K562 (cell line): Measurements from ENCODE around the gene CCDC187. TPM values are rescaled to one million over a fixed set of nuclear protein-coding genes. Genes with fewer than 3 reads are reported as not detected.

Source experiments
- ATAC-seq: fragments of 200-7000 bp; cut with Tn5 transposase; 3 replicates; pipeline ENCODE4 v1.9.1; 2020; ENCODE audit warnings: moderate library complexity
- BruUV-seq: library from RNA; stranded (reverse); fragments of 400-500 nt; replicated peaks from 2 replicates; lab custom pipeline; 2021; lab: Mats Ljungman, UMichigan
- CTCF ChIA-PET: fragments of 300-600 bp; formaldehyde crosslinking; extraction: SDS; loops from one replicate; lab custom pipeline; 2021; ENCODE audit warnings: low intra/inter-chr PET ratio; lab: Yijun Ruan, JAX
- POLR2A ChIA-PET: fragments of 300-600, 350-650 bp; sonication (Branson Sonifier 250); formaldehyde crosslinking; extraction: SDS; loops from one replicate; lab custom pipeline; 2021; ENCODE audit warnings: antibody characterized with exemption, inconsistent platforms; lab: Yijun Ruan, JAX
- DNase-seq, 4 experiments: peaks; one replicate each; pipeline versions ENCODE4 v3.0.0 to v3.0.0-alpha.2; 2011 to 2018; ENCODE audit warnings: low spot score in 3 of 4, mixed read lengths in 3 of 4; ENCODE audit errors: extremely low read depth in 1 of 4
- FAIRE-seq: peaks from 2 replicates; lab custom pipeline; 2011; peaks lifted over from hg19 to GRCh38; lab: Jason Lieb, UNC
- H2AFZ ChIP-seq: 2 replicates; pipeline ENCODE4 v1.6.0; 2011; ENCODE audit warnings: low read depth, low read length, control low read depth, inconsistent platforms
- H3K27ac ChIP-seq: fragments of 200-600 bp; 3 replicates; pipeline ENCODE4 v1.8.0; 2011; ENCODE audit warnings: low read depth, mild to moderate bottlenecking, control low read depth, inconsistent platforms, low read length, moderate library complexity, mixed read lengths; ENCODE audit errors: extremely low read depth
- H3K27me3 ChIP-seq, 2 experiments: fragments of 300-600 bp in 1 of 2; 2 replicates in 1 of 2; 3 replicates in 1 of 2; pipeline versions ENCODE4 v1.6.0 to v1.8.0; 2011; ENCODE audit warnings: inconsistent platforms in 2 of 2, low read length in 2 of 2, mild to moderate bottlenecking in 1 of 2, mixed read lengths in 1 of 2, moderate library complexity in 1 of 2; ENCODE audit not compliant: control insufficient read depth in 2 of 2, insufficient read depth in 2 of 2
- H3K36me3 ChIP-seq: fragments of 300-600 bp; 3 replicates; pipeline ENCODE4 v1.8.0; 2011; ENCODE audit warnings: mild to moderate bottlenecking, low read length, inconsistent platforms; ENCODE audit not compliant: control insufficient read depth, insufficient read depth
- H3K4me1 ChIP-seq, 2 experiments: fragments of 200-600 bp in 1 of 2; replicated peaks in 1 of 2; 2 replicates in 1 of 2; 3 replicates in 1 of 2; pipeline versions ENCODE4 v1.5.1 to v1.8.0; 2011; ENCODE audit warnings: inconsistent platforms in 2 of 2, low read length in 2 of 2, mild to moderate bottlenecking in 1 of 2, mixed read lengths in 1 of 2, moderate library complexity in 1 of 2; ENCODE audit not compliant: control insufficient read depth in 2 of 2, insufficient read depth in 2 of 2
- H3K4me2 ChIP-seq: 2 replicates; pipeline ENCODE4 v1.6.1; 2011; ENCODE audit warnings: low read length, control low read depth, inconsistent platforms, mixed read lengths; ENCODE audit not compliant: insufficient read depth
- H3K4me3 ChIP-seq: fragments of 200-600 bp; sonication (generic), shearing (Covaris generic); 2 replicates; pipeline ENCODE4 v1.5.1; 2016; ENCODE audit warnings: control low read depth, inconsistent platforms
- H3K79me2 ChIP-seq: fragments of 200-600 bp; 3 replicates; pipeline ENCODE4 v1.8.0; 2011; ENCODE audit warnings: low read length, inconsistent platforms; ENCODE audit not compliant: control insufficient read depth, insufficient read depth
- H3K9ac ChIP-seq, 2 experiments: 2 replicates each; pipeline versions ENCODE4 v1.6.0 to v1.6.1; 2011; ENCODE audit warnings: low read depth in 2 of 2, low read length in 2 of 2, control low read depth in 1 of 2, inconsistent platforms in 1 of 2, mild to moderate bottlenecking in 1 of 2, mixed read lengths in 1 of 2; ENCODE audit not compliant: insufficient read depth in 1 of 2
- H3K9me1 ChIP-seq: one replicate; pipeline ENCODE4 v1.6.0; 2011; ENCODE audit warnings: inconsistent platforms, mild to moderate bottlenecking, low read length, moderate library complexity; ENCODE audit not compliant: control insufficient read depth, insufficient read depth
- H3K9me3 ChIP-seq: replicated peaks from 2 replicates; pipeline ENCODE4 v1.5.1; 2011; ENCODE audit warnings: low read depth, low read length, inconsistent platforms; ENCODE audit not compliant: control insufficient read depth, insufficient read depth
- H4K20me1 ChIP-seq: replicated peaks from 2 replicates; pipeline ENCODE4 v1.6.1; 2011; ENCODE audit warnings: low read length, inconsistent platforms, mixed read lengths; ENCODE audit not compliant: control insufficient read depth, insufficient read depth
- ATF1 ChIP-seq, 2 experiments: fragments of 450-650 bp in 1 of 2; IDR thresholded peaks; 2 replicates each; pipeline ENCODE4 v1.6.1; 2016; ENCODE audit warnings: missing compliant biosample characterization in 1 of 2, missing genetic modification characterization in 1 of 2
- CGGBP1 ChIP-seq: fragments of 250-450 bp; sonication (Bioruptor Pico); IDR thresholded peaks from 2 replicates; pipeline ENCODE4 v1.9.0; 2021; ENCODE audit warnings: mild to moderate bottlenecking
- CTBP1 ChIP-seq: fragments of 450-650 bp; IDR thresholded peaks from 2 replicates; pipeline ENCODE4 v1.6.1; 2016; ENCODE audit warnings: borderline replicate concordance
- MGA ChIP-seq: fragments of 450-650 bp; IDR thresholded peaks from 2 replicates; pipeline ENCODE4 v1.6.1; 2016; ENCODE audit warnings: mild to moderate bottlenecking, moderate library complexity
- SP2 ChIP-seq: IDR thresholded peaks from 2 replicates; pipeline ENCODE4 v1.6.1; 2011; ENCODE audit warnings: mild to moderate bottlenecking, low read depth, low read length, moderate library complexity; ENCODE audit not compliant: poor library complexity, severe bottlenecking; ENCODE audit errors: extremely low read depth
- THRA ChIP-seq: fragments of 450-650 bp; IDR thresholded peaks from 2 replicates; pipeline ENCODE4 v1.6.1; 2017; ENCODE audit warnings: mild to moderate bottlenecking, moderate library complexity
- ZNF384 ChIP-seq: IDR thresholded peaks from 2 replicates; pipeline ENCODE4 v1.6.1; 2012; ENCODE audit warnings: low read depth, low read length, improper control_type of control experiment
- ZNF507 ChIP-seq: conservative IDR thresholded peaks from 2 replicates; pipeline ENCODE4 v1.6.1; 2017; ENCODE audit warnings: missing genetic modification characterization, missing compliant biosample characterization
- WGBS: fragments of 100-300 bp; shearing (Covaris generic); methylation state at CpG from one replicate; pipeline ENCODE4 v1.1.6; 2016; ENCODE audit warnings: low coverage, mixed read lengths; ENCODE audit not compliant: insufficient coverage; ENCODE audit errors: missing lambda C conversion rate; 5-methylcytosine and 5-hydroxymethylcytosine counted together
- in situ Hi-C: fragments of 300-500 bp; cut with MboI; formaldehyde crosslinking; loops from 4 replicates; pipeline ENCODE4 v1.15.0; 2018; ENCODE audit warnings: inconsistent platforms, mixed read lengths
- intact Hi-C: fragments of 100-400 bp; cut with micrococcal nuclease; formaldehyde crosslinking; loops from 2 replicates; pipeline ENCODE4 v1.14.2; 2022
- polyA plus RNA-seq, 8 experiments: library from polyadenylated mRNA; depleted of rRNA in 4 of 8; stranded (reverse) in 5 of 8; unstranded in 3 of 8; fragments of >200 nt; fragmentation: Nextera tagmentation in 2 of 8; fragmentation: Illumina TruSeq in 1 of 8; extraction: Ambion mirVana in 2 of 8; extraction: Trizol in 1 of 8; gene quantifications; 2 replicates each; pipeline versions ENCODE4 v1.2.1 to v1.2.3, GENCODE V29; 2011 to 2014; ENCODE audit warnings: inconsistent platforms in 1 of 8, missing spikeins in 1 of 8
- total RNA-seq, 7 experiments: library from RNA; depleted of rRNA in 6 of 7; stranded (reverse); fragments of >200 nt in 6 of 7; fragmentation: Illumina TruSeq in 2 of 7; extraction: Trizol in 2 of 7; gene quantifications; 2 replicates each; pipeline versions ENCODE4 v1.2.1 to v1.2.3, GENCODE V29; 2011 to 2021; ENCODE audit warnings: low replicate concordance in 1 of 7

Gene CCDC187
- total and polyA plus RNA-seq, 9 of the 15 experiments (the other 6 are each of a cell fraction or from before 2014, with no cell fraction given), result not detected

GRCh38 chr9:136247947-136248637 is 55.8 kb downstream of the CCDC187 start:
- H4K20me1 ChIP-seq, result peaks cover 13% of the 10 kb centered on the region; the same call in 1 of the 2 replicates
- intact Hi-C loops (no loop called here), in situ Hi-C loops (no loop called here)
- ChIA-PET CTCF (no interaction called here), POLR2A (interaction anchor here (0.6 to 1.2 kb wide), 3 partner anchors 10 to 30 kb away, joined by 3 to 5 read pairs (median 3); no protein-coding TSS in a partner anchor)
- DNase-seq (no peak), ATAC-seq (no peak), FAIRE-seq (no peak)
- H2AFZ ChIP-seq, result no peak overlapping the region
- peaks cover 10% of the 10 kb centered on the region; the same call in 2 of the 3 replicates for H3K36me3 ChIP-seq
- no peaks in the 10 kb centered on the region for H3K9me3 ChIP-seq
- no peak overlapping the region for H3K4me2 ChIP-seq
- H3K9ac ChIP-seq, result peak overlapping the region in 1 of 2 experiments; percentile 24; a peak in 1 of 4 replicates
- peaks cover 22 to 59% of the 10 kb centered on the region in 2 experiments for H3K4me1 ChIP-seq
- BruUV-seq, result no TSS peak
- no peaks in the 10 kb centered on the region for H3K9me1 ChIP-seq
- no peak overlapping the region for H3K27ac ChIP-seq
- WGBS, result 31% methylated on average over 21 of the region's 24 CpGs
- H3K79me2 ChIP-seq, result peaks cover 23% of the 10 kb centered on the region
- no peak overlapping the region for H3K4me3 ChIP-seq
- peaks cover 11 to 56% of the 10 kb centered on the region in 2 experiments; a peak in 4 of 5 replicates for H3K27me3 ChIP-seq
- TF ChIP-seq CTBP1, result peak; percentile 15; the same call in 1 of the 2 replicates
- TF ChIP-seq MGA, result peak; percentile 45; the same call in 1 of the 2 replicates
- no peak for TF ChIP-seq ATF1 (CRISPR knock-in tag; IDR thresholded peaks at IDR 0.05)
- peak; percentile 23; the same call in 1 of the 2 replicates for TF ChIP-seq ATF1 (tag; IDR thresholded peaks at IDR 0.05)
- no peak for TF ChIP-seq ZNF384
- TF ChIP-seq ZNF507, result no peak
- TF ChIP-seq CGGBP1, result no peak
- TF ChIP-seq THRA, result no peak
- no peak for TF ChIP-seq SP2
